Panc1 (cell line): ENCODE results near the gene WFDC9.

Experiments
- CTCF ChIP-seq: fragments of 450-650 bp; IDR thresholded peaks from 2 replicates; pipeline ENCODE4 v1.5.1; 2017; ENCODE audit warnings: mild to moderate bottlenecking
- SIN3A ChIP-seq: IDR thresholded peaks from 2 replicates; pipeline ENCODE4 v1.6.1; 2012; ENCODE audit warnings: low read depth, mild to moderate bottlenecking, low read length, moderate library complexity, borderline replicate concordance; ENCODE audit not compliant: insufficient read depth
- TCF7L2 ChIP-seq: IDR thresholded peaks from 2 replicates; pipeline ENCODE4 v1.6.1; 2011; ENCODE audit warnings: mild to moderate bottlenecking, low read depth, low read length, inconsistent platforms

GRCh38 chr20:45636513-45636912, 5.4 kb upstream of the WFDC9 start:
- TF ChIP-seq TCF7L2 (no peak), CTCF (no peak), SIN3A (no peak)
